ENCODE results near the gene IGF2BP2.

DNA sequence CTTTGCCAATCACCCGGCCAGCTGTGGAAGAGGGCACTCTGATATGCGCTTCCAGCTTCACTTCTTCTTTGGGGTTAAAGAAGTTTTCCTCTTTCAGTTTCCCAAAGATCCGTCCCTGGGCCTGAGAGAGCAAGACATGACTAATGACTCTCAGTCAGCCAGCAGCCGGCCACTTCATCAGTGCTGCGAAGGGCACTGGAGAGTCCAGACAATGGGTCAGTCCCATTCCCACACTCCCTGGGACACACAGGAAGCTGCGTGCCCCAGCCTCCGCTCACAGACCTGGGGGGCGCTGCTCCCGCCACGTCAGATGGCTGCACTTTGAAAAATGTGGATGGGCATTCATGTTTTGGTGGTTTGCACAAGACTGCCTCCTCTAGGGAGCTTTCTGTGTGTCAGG, 175.4 kb downstream of the IGF2BP2 start:
- no peak for TF ChIP-seq POLR2A (IDR thresholded peaks at IDR 0.05)
- TF ChIP-seq, protein P1, sequence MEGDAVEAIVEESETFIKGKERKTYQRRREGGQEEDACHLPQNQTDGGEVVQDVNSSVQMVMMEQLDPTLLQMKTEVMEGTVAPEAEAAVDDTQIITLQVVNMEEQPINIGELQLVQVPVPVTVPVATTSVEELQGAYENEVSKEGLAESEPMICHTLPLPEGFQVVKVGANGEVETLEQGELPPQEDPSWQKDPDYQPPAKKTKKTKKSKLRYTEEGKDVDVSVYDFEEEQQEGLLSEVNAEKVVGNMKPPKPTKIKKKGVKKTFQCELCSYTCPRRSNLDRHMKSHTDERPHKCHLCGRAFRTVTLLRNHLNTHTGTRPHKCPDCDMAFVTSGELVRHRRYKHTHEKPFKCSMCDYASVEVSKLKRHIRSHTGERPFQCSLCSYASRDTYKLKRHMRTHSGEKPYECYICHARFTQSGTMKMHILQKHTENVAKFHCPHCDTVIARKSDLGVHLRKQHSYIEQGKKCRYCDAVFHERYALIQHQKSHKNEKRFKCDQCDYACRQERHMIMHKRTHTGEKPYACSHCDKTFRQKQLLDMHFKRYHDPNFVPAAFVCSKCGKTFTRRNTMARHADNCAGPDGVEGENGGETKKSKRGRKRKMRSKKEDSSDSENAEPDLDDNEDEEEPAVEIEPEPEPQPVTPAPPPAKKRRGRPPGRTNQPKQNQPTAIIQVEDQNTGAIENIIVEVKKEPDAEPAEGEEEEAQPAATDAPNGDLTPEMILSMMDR (IDR thresholded peaks at IDR 0.05), result no peak

Measured in esophagus squamous epithelium (tissue), 4 donors.